Right forelimb (tissue), 1 donor: ENCODE measurements around the gene VPS35L.

ENCODE experiments used
- DNase-seq: peaks from one replicate; pipeline ENCODE4 v3.0.0-alpha.2; 2018

Gene VPS35L

DNA sequence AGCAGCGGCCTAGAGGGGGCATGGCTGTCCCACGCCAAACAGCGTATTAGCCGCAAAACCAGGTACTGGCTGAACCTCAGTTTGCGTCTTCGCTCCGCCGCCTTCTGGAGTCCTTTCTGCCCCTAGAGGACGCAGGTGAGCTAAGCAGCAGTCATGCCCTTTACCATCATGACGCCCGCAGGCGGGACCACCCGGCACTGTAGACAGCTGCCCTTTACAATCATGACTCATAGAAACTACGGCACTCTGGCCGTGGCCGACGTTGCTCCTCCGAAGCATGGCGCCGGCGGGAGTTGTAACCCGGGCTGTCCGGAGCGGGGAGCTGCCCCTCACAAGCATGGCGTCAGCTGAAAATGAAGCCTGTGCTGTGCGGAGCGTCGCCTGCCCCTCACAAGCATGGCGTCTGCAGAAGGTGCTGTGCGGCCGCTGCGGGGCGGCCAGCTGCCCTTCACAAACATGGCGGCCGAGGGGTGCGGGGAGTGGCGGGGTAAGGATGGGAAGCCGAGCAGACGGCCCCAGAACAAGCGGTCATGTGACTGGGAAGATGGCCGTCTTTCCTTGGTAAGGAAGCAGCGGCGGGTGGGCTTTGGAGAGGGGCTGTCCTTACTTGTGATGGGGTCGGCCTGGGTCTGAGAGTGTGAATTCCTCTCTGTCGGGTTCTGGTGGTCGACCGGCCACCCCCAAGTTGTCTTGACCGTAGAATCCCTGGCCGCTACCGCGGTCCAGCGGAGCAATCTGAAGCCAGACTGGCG, at the start of gene VPS35L:
Gene VPS35L, plus strand, starts transcription at position 518 of the 752 bp plus-strand sequence. Its CDS starts 27 bp downstream, at position 545.
- peak; percentile 99 for DNase-seq

- DNase-seq: no peak
These were observed 48.5 kb upstream of the VPS35L start for GRCh38 chr16:19506965-19507364.

DNA sequence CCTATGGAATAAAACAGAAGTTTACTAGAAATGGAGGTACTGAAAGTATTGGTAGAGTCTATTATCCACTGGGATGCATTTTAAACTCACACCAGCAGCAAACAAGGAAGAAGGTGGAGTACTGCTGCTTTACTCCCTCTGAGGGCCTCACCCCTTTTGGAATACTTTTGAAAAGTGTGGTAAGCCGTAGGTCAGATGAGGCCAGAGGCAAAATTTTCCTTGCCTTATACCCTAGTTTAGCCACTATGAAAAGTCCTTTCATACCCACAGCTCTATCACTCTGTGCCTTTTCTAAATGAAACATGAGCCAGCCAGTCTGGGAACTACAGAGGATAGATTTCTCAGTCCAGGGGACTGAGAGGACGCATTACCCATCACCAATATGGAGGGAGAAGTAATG, 47.6 kb upstream of the VPS35L start:
- DNase-seq: no peak

GRCh38 chr16:19512297-19512696, 43.2 kb upstream of the VPS35L start:
- no peak for DNase-seq

GRCh38 chr16:19513377-19514053, 42.0 kb upstream of the VPS35L start:
- no peak for DNase-seq

GRCh38 chr16:19515757-19516156, 39.7 kb upstream of the VPS35L start:
- no peak for DNase-seq

GRCh38 chr16:19517424-19518089, 37.9 kb upstream of the VPS35L start:
- no peak for DNase-seq

- no peak for DNase-seq
These were observed 37.1 kb upstream of the VPS35L start for GRCh38 chr16:19518388-19518787.

- DNase-seq: no peak
These were observed 34.6 kb upstream of the VPS35L start for GRCh38 chr16:19520861-19521331.

DNA sequence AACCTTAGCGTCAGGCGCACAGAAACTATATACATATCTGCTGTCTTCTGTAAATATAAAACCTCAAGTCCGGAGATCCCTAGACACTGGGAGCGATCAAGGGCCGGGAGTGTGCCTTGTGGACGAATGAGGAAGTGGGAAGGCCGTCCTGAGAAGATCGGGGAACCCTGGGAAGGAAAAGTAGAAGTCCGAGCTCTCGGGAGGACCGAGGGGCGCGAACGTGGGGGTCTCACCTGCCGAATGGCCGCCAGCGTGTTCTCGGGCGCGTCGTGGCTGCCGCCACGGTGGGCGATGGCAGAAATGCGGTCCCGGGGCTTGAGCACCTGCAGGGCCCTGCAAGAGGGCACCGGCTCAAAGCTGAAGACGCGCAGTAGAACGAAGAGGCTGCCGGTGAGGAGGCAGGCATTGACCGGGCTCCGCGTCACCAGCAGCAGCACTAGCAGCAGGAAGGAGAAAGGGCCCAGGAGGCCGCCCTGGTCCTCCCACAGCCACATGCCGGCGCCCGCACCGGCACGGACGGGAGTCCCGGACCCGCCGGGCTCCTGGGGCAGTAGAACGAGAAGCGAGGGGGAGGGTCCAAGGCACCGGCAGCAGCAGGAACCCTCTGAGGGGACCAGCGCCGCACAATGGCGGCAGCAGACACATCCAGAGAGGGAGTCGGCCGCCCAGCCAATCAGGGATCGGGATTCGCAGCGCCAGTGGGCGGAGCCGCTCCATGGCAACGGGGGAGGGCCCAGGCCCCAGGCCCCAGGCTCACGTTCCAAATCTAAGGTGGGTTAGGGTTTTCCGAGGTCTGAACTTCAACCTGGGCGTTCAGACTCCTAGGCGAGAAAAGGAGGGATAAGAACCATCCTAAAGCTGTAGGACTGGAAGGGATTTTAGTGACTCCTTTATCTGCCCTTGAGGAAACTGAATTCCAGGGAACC, 33.8 kb upstream of the VPS35L start, which contains the start of gene GDE1:
Gene GDE1, minus strand, starts transcription at position 628 of the 926 bp plus-strand sequence. Its CDS starts 134 bp downstream, at position 494.
- peak; percentile 94 for DNase-seq

GRCh38 chr16:19522397-19522732, 33.1 kb upstream of the VPS35L start:
- DNase-seq: no peak

GRCh38 chr16:19522760-19523159, 32.7 kb upstream of the VPS35L start:
- DNase-seq: no peak

DNA sequence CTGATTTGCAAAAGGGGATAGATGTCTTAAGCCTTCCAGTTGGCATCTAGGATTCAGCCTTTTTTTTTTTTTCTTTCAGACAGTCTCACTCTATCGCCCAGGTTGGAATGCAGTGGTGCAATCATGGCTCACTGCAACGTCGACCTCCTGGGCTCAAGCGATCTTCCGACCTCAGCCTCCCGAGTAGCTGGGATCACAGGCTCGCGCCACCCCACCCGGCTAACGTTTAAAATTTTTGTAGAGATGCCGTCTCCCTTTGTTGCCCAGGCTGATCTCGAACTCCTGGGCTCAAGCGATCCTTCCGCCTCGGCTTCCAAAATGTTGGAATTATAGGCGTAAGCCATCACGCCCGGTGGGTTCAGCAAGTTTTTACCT, 32.3 kb upstream of the VPS35L start:
- DNase-seq: no peak

- DNase-seq: peak; percentile 95
These were observed 31.7 kb upstream of the VPS35L start, which contains the start of gene CCP110 for GRCh38 chr16:19523559-19524355. CCP110 (plus strand) TSS chr16:19523942; CDS start chr16:19527882, 3,940 bp downstream.

DNA sequence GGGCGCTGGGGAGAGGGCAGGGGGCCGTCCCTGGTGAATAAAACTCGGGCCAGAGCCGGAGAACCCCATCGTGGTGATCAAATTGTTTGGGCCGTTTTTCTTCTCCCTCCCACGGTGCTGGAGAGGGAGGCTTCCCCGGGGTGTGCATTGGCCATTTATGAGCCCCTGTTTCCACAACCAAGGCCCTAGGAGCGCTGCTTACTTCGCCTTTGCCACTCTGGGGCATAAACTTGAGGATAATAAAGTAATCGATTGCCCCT, 31.2 kb upstream of the VPS35L start:
- DNase-seq: no peak

GRCh38 chr16:19524616-19525384, 30.7 kb upstream of the VPS35L start:
- no peak for DNase-seq

- DNase-seq: no peak
These were observed 30.1 kb upstream of the VPS35L start for GRCh38 chr16:19525385-19525723.

- DNase-seq: no peak
These were observed 28.3 kb upstream of the VPS35L start for GRCh38 chr16:19527161-19527560.

GRCh38 chr16:19528666-19529065, 26.8 kb upstream of the VPS35L start:
- DNase-seq: no peak

DNA sequence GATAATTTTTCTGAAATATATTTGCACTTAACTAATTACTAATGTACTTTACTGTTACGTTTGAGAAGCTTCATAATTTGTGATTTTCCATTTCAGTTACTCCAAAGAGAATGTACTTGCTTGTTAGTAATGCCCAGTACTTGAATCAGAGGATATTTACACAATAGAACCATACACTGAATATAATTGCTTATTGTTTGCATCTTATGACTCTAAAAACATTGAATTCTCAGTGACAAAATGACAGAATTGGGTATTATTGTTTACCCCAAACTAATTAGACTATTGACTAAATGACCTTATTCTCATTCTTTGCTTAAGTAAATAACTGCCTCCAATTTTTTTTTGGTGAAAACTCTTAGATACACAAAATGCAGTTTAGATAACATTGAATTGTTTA, 22.9 kb upstream of the VPS35L start:
- no peak for DNase-seq

GRCh38 chr16:19540241-19540970, 15.1 kb upstream of the VPS35L start:
- DNase-seq: no peak
